CD4-positive, alpha-beta T cell treated with Interleukin-12 subunit alpha and Interleukin-12 subunit beta, for 1 hour (primary cell): ENCODE results near the gene GJA4.
"Not testable (repeated sequence)": the region's sequence is repeated elsewhere in the genome, so short reads cannot be mapped to it uniquely, and the experiment has no call there.

Experiments
- DNase-seq: peaks from one replicate; pipeline ENCODE4 v3.0.0-alpha.2; 2020

GJA4 gene

DNA sequence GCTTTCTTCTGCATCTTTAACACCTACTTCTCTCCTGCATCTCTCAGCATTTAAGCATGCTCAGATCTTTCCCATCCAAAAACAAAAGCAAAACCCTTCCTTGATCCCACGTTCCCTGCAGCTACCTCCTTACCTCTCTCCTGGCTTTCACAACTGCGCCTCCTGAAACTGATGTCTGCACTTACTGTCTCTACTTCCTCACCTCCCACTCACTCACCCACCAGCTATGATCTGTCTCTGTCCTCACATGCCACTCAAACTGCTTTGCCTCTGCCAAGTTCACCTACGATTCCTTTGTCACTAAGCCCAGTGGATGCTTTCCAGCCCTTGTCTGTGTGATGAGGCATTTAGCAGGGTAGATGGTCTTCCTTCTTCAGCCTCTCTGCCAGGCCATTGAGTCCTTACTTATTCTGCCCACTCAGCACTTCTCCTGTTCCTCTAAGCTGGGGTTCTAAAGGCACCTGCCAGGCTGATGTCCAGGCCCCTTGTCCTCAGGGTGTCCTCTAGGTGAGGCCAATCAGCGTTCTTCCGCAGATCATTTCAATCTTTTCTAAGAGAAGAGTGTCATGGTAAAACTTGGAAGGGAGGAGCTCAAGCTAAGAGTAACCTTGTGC, 21.8 kb upstream of the GJA4 start:
- DNase-seq = no peak

DNA sequence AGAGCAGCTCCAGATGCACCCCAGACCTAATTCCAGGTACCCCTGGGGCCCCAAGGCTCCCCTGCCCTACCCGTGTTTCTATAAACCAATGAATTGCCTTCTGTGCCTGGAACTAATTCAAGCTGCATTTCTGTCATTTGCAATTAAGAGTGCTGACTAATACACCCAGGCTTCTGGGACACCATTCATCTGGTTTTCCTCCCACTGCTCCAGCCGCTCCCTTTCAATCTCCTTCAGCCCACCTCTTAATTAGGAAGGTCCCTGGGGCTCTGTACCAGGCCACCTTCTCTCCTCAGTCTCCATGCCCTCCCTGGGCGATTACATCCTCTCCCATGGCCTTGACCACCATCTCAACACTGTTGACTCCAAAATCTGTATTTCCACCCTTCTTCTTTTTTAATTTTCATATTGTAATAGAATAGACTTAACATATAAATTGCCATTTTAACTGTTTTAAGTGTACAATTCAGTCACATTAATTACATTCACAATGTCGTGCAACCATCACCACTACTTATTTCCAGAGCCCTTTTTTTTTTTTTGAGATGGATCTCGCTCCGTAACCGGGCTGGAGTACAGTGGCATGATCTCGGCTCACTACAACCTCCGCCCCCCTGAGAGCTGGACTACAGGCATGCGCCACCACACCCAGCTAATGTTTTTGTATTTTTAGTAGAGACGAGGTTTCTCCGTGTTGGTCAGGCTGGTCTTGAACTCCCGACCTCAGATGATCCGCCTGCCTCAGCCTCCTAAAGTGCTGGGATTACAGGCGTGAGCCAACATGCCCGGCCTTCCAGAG, 21.0 kb upstream of the GJA4 start:
- no peak for DNase-seq

DNA sequence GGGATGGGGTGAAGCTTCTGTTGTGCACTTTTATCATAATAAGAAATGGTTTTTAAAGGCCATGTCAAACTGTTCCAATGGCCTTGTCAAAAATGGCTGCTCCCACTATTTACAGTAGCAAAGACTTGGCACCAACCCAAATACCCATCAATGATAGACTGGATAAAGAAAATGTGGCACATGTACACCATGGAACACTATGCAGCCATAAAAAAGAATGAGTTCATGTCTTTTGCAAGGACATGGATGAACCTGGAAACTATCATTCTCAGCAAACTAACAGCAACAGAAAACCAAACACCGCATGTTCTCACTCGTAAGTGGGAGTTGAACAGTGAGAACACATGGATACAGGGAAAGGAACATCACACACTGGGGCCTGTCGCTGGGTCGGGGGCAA, 19.7 kb upstream of the GJA4 start:
- DNase-seq = not testable (repeated sequence)

DNA sequence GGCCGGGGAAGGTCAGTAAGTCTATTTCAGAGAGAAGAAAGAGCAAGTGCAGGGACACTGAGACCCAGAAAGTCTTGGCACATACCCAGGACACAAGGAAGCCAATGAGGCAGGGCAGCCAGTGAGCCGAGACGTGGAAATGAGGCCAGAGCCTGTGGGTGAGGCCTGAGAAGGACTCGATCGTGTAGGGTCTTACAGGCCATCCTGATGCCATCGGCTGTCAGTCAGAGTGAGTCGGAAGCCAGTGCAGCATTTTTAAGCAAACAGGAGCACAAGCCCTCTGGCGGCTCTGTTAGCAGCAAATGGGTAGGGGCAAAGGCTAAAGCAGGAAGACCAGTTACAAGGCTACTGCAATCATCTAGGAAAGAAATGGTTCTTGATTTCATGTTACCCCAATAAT, 17.8 kb upstream of the GJA4 start:
- no peak for DNase-seq

DNA sequence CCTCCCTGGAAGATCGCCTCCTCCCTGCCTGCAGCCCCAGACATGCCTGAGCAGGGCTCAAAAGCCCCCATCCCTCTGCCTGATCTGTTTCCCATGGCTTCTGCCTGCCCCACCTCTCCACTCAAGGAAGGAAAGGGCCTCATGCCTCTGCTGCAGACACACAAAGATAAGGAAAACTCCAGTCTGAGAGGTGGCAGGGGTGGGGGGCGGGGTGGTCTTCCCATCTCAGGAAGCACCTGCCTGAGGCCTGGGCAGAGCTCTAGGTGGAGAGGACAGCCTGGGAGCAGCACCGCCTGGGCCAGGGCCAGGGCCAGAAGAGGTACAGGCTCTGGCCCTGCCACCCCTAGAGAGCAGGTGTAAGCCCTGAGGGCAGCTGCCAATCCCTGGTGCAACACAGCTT, 15.9 kb upstream of the GJA4 start:
- no peak for DNase-seq

DNA sequence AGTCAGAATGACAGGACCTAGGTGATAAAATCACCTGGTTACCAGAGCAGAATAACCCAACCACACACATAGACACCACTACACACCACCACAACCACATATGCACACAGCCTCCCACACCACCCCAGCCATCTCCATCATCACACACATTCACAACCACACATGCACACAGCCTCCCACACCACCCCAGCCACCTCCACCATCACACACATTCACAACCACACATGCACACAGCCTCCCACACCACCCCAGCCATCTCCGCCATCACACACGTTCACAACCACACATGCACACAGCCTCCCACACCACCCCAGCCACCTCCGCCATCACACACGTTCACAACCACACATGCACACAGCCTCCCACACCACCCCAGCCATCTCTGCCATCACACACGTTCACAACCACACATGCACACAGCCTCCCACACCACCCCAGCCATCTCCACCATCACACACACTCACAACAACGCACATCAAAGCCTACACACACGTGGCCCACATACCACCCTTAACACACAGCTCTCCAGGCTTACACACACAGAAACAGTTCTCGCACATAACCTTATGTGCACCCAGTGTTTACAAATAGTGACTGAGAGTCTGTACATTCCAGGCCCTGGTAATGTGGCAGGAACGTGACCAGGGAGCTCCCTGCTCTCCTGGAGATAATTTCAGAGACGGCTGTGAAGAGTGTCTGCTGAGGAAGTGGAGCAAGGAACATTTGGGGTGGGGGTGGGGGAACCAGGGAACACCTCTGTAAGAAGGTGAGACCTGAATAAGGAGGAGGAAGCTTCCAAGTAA, 15.1 kb upstream of the GJA4 start:
- no peak for DNase-seq

DNA sequence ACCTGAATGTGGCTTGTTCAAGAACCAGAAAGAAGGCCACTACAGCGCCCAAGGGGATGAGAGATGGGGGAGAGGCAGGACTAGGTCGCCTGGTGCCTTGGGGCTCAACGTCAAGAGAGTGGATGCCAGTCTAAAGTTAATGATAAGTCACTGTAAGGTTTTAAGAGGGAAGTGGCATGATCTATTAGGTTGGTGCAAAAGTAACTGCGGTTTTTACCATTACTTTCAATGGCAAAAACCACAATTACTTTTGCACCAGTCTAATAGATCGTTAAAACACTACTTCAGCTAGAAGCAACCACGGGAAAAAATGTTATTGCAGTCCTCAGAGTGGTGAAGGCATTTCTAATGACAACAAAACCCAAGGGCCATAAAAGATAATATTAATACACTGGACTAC, 14.4 kb upstream of the GJA4 start:
- DNase-seq = no peak

DNA sequence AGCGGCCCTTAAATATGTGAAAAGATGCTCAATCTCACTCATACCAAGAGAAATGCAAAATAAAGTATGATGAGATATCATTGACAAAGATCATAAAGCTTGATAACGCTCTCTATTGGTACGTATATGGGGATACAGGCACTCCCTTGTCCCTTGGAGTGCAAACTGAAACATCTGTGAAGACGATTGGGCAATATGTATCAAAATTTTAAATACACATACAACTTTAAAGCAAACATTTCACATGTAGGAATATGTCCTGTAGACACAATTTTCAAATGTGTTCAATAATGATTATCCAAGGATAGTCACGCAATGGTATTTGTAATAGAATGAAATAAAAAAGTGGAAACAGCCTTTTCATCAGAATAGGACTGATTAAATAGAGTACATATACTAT, 13.8 kb upstream of the GJA4 start:
- DNase-seq = no peak

DNA sequence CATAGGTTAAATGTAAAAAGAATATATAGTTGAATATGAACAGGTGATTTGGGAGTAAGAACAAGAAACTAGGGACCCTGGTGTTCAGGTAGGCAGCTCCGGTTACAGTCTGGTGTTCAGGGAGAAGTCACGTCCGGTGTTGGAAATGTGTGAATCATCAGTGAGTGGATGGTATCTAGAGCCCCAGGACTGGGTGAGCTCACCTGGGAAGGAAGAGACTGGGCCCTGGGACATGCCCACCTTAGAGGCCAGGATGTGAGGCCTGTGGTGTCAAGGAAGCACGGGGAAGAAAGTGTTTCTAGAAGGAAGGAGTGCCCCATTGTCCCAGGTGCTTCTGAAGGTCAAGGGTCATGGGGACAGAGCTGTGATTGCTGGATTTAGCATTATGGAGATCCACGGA, 13.3 kb upstream of the GJA4 start:
- no peak for DNase-seq

DNA sequence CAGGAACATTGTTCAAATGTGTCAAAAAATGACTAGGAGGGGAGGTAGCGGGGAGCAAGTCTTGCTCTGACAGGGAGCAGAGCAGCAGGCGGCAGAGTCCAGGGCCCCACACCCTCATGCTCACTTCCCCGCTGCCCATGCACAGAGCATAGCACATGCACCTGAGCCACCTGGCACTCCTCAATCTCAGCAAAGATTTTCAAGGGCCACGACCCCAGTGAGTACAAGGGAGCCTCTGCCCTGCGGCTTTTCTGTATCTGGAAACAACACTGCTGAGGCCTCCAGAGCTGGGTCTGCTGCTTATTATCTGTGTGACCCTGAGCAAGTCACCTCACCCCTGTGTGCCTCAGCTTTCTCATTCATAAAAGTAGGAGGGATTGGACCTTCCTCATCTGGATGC, 12.8 kb upstream of the GJA4 start:
- no peak for DNase-seq

DNA sequence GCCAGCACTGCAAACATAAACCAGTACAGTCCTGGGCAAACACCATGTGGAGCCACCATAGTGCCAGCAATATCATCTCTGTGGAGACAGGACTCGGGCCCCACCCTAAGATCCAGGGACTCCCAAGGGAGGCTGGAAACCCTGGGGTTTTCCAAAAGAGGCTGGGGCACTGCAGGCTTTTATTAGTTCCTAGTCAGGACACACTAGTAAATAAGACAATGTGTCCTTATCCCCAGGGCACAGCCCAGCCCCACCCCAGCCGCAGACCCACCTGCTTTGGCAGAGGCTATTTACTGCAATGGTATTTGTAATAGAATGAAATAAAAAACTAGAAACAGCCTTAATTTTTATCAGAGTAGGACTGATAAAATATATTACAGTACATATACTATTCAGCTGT, 12.3 kb upstream of the GJA4 start:
- no peak for DNase-seq

DNA sequence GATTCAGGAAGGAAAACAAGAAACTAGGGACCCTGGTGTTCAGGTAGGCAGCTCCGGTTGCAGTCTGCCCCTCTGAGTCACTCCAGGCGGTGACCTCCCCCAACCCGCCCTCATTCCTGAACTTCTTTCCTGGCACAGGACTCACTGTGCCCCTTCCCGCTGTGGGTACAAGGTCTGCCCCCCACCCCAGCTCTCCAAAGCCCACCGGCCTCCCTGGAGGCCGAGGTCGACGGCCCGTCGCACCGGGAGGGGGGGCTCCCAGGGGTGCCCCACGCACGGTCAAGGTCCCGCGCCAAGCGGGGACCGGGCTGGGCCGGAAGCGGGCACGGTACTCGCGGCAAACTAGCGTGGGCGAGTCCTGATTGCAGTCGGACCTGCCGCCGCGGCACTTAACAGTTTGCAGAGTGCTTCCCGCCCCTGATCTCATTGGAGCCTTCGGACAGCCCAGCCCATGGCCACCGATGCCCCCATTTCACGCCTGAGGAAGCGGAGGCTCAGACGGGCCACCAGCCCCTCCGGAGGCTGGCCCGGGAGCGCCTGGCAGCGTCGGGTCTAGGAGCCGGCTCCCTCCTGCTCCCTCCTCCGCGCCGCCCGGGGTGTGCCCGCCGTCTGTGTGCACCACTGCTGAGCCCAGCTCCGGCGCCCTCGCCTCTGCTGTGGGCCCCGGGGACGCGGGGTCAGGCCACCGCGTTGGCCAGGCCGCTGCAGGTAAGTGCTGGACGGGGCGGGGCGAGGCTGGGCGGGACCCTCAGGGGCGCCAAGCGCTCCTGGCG, 11.5 kb upstream of the GJA4 start, which contains the start of gene GJB3:
Gene GJB3 (plus strand): TSS at position 144 of the 773 bp plus-strand sequence. CDS start 3,549 bp downstream, outside the sequence.
- DNase-seq = no peak

DNA sequence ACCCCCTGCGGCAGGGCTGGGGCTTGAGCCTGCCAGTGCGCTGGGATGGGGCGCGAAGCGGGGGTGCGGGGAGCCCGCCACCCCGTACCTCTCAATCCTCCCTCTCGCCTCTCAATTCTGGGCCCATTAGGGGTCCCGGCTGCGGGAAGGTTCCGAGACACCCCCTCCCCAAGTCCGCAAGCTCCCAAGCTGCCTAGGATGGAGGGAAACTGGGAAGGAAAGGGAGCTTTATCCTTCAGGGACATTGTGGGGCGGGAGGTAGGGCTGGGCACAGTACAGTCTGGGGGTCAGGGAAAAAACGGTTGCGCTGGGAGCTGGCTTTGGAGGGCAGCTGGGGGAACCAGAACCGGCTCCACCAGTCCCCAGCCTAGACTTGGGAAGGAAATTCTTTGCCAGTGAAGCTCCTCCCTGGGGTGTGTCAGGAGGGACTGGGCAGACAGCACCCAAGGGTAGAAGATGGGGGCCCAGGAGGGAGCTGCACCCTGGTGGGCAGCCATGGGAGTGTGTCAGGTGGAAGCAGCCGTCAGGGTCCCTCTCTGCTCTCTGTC, 10.9 kb upstream of the GJA4 start:
- DNase-seq = no peak

DNA sequence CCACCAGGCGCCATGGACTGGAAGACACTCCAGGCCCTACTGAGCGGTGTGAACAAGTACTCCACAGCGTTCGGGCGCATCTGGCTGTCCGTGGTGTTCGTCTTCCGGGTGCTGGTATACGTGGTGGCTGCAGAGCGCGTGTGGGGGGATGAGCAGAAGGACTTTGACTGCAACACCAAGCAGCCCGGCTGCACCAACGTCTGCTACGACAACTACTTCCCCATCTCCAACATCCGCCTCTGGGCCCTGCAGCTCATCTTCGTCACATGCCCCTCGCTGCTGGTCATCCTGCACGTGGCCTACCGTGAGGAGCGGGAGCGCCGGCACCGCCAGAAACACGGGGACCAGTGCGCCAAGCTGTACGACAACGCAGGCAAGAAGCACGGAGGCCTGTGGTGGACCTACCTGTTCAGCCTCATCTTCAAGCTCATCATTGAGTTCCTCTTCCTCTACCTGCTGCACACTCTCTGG, 8.0 kb upstream of the GJA4 start:
- no peak for DNase-seq

DNA sequence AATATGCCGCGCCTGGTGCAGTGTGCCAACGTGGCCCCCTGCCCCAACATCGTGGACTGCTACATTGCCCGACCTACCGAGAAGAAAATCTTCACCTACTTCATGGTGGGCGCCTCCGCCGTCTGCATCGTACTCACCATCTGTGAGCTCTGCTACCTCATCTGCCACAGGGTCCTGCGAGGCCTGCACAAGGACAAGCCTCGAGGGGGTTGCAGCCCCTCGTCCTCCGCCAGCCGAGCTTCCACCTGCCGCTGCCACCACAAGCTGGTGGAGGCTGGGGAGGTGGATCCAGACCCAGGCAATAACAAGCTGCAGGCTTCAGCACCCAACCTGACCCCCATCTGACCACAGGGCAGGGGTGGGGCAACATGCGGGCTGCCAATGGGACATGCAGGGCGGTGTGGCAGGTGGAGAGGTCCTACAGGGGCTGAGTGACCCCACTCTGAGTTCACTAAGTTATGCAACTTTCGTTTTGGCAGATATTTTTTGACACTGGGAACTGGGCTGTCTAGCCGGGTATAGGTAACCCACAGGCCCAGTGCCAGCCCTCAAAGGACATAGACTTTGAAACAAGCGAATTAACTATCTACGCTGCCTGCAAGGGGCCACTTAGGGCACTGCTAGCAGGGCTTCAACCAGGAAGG, 7.4 kb upstream of the GJA4 start:
- no peak for DNase-seq

DNA sequence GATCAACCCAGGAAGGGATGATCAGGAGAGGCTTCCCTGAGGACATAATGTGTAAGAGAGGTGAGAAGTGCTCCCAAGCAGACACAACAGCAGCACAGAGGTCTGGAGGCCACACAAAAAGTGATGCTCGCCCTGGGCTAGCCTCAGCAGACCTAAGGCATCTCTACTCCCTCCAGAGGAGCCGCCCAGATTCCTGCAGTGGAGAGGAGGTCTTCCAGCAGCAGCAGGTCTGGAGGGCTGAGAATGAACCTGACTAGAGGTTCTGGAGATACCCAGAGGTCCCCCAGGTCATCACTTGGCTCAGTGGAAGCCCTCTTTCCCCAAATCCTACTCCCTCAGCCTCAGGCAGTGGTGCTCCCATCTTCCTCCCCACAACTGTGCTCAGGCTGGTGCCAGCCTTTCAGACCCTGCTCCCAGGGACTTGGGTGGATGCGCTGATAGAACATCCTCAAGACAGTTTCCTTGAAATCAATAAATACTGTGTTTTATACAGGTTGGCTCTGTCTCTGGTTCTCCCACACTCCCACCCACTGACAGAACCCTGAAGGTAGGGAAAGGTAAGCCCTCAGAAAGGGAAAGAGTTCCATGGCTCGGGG, 6.8 kb upstream of the GJA4 start:
- DNase-seq = no peak

DNA sequence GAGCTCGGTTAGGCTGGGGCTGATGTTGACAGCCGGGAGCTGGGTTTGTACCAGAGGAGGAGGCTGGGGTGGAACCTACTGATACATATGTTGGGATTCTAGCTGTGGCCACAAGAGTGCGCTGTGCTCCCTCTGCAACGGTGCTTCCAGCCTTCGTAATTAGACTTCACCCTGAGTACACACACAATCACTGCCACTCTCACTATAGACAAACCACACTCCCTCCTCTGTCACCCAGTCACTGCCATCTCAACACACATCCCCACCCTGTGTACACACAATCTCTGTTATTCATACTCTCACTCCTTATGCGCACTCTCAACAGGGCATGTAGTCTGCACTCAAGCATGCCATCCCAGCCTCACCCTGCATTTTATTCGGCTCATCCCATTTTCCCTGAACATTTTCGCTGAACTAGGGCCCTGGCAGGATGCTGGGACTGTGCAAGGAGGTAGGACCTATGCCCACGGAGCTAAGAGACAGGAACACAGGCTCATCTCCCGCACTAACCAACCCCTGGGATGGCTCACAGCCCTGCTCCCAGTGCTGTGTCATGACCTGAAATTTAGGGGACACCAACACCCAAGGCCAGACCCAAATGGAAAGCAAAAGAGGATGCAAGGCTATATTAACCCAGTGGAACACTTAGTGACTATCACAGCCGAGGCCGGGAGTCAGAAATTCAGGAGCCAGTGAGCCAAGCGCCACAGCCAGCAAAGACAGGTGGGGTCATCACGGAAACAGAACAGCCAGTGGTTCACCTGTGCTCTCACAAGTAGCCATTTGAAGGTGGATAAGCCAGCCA, 6.1 kb upstream of the GJA4 start:
- DNase-seq = peak; percentile 59

DNA sequence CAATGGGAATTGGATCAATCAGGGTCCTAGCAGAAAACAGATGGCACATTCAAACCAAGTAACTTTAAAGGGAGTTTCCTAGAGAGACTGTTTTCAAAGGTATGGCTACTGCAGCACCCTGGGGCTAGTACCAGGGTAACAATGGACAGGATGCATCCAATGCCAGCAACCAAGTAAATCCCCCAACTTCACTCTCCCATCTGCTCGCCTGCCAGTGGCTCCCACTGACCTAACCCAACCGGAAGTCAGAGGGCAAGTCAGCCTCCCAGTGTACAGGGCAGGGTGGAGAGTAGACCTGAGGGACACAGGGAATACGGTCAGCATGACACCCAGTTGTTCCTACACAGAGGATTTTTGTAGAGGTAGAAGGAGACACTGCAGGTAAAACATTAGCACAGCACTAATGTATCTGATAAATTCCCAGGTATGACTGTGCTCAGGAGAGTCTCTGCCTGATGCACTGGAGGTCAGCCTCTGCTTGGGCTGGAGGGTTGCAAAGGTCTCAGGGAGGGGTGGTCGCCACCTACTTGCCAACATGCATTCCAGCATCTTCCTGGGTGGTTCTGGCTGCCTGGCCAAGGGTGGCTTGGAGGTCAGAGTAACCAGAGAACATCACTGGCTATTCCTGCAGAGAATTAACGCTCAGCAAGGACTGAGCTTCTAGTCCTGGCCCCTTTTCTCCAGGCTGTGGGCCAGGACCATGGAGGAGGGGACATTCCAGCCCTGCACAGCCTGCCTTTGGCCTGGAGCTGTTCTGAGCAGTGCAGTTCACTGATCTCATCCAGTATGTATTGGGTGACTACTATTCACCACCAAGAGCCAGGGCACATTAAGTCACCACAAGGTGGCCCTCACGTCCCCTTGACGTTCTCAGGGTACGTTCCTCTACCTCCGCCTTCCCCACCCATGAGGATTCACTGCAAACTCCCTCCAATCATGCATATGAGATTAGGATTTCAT, 5.1 kb upstream of the GJA4 start:
- no peak for DNase-seq

DNA sequence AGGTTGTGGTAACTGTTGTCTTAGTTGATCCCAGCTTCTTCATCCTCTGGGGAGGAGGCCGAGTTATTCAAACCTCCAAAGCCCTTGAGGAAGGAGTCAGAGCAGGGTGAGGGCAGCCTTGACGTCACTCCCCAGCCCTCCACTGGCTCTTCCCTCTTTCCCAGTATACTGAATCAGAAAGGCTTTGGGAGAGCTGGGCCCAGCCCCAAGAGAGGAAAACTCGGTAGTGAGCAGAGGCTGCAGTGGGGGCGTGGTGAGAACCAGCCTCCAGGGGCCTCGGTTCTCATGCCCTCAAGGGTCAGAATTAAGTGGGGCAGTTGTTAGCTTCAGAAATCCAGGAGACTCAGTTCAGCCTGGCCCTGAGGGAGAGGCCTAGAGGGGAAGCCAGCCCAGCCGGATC, 1.8 kb upstream of the GJA4 start:
- DNase-seq = no peak

DNA sequence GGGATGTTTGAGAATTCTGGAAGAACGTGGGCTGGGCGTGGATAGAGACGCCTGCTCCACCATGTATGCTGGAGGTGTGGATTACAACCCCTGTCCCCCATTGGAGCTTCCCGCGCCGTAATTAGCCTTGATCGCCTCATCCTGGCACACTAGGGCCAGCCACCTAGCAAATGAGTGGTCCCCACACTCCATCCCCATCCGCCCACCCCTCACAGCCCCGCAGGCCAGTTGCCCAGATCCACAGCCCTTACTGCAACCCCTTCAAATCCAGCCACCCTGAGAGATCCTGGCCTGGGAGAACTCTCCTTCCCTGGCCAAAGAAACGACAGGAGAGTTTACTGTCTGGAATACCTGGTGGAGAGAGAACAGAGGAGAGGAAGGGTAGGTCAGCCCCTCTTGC, 375 bp upstream of the GJA4 start:
- DNase-seq = no peak
